ENCODE measurements around the gene MTSS2.

The MTSS2 gene

GRCh38 chr16:70701036-70701435, 15.2 kb upstream of the MTSS2 start:
- no peak for DNase-seq (ENCODE audit: low spot score)
- no peak for TF ChIP-seq CTCF (IDR thresholded peaks at IDR 0.05; ENCODE audit: extremely low read depth, insufficient read depth, missing control alignments)
- in situ Hi-C loops (cut with MboI; ENCODE audit: low pct_unique_long_range_greater_than_20kb, low sequenced_read_pairs, unreplicated experiment), result no loop called here

GRCh38 chr16:70700101-70701020, 14.5 kb upstream of the MTSS2 start:
- in situ Hi-C loops (cut with MboI; ENCODE audit: low pct_unique_long_range_greater_than_20kb, low sequenced_read_pairs, unreplicated experiment), result no loop called here
- no peak for TF ChIP-seq CTCF (IDR thresholded peaks at IDR 0.05; ENCODE audit: extremely low read depth, insufficient read depth, missing control alignments)
- no peak for DNase-seq (ENCODE audit: low spot score)

- no peak for DNase-seq (ENCODE audit: low spot score)
- TF ChIP-seq CTCF (IDR thresholded peaks at IDR 0.05; ENCODE audit: extremely low read depth, insufficient read depth, missing control alignments), result no peak
- in situ Hi-C loops (cut with MboI; ENCODE audit: low pct_unique_long_range_greater_than_20kb, low sequenced_read_pairs, unreplicated experiment), result no loop called here
These were observed 13.8 kb upstream of the MTSS2 start for GRCh38 chr16:70699696-70700095.

- no peak for DNase-seq (ENCODE audit: low spot score)
- TF ChIP-seq CTCF (IDR thresholded peaks at IDR 0.05; ENCODE audit: extremely low read depth, insufficient read depth, missing control alignments), result no peak
- in situ Hi-C loops (cut with MboI; ENCODE audit: low pct_unique_long_range_greater_than_20kb, low sequenced_read_pairs, unreplicated experiment), result no loop called here
These were observed 13.0 kb upstream of the MTSS2 start for GRCh38 chr16:70698901-70699300.

GRCh38 chr16:70697594-70698170, 11.8 kb upstream of the MTSS2 start:
- no peak for TF ChIP-seq CTCF (IDR thresholded peaks at IDR 0.05; ENCODE audit: extremely low read depth, insufficient read depth, missing control alignments)
- no peak for DNase-seq (ENCODE audit: low spot score)
- in situ Hi-C loops (cut with MboI; ENCODE audit: low pct_unique_long_range_greater_than_20kb, low sequenced_read_pairs, unreplicated experiment), result no loop called here

GRCh38 chr16:70696952-70697593, 11.2 kb upstream of the MTSS2 start:
- in situ Hi-C loops (cut with MboI; ENCODE audit: low pct_unique_long_range_greater_than_20kb, low sequenced_read_pairs, unreplicated experiment), result no loop called here
- no peak for DNase-seq (ENCODE audit: low spot score)
- no peak for TF ChIP-seq CTCF (IDR thresholded peaks at IDR 0.05; ENCODE audit: extremely low read depth, insufficient read depth, missing control alignments)

Measured in GM13977 (cell line).